Ectodermal cell (in vitro differentiated cells): ENCODE measurements around the gene DIABLO. TPM values are rescaled to one million over a fixed set of nuclear protein-coding genes. Genes with fewer than 3 reads are reported as not detected.
A peak's percentile ranks its signal among the peaks of the same experiment; 100 is the strongest.
"Not testable (repeated sequence)": the region's sequence is repeated elsewhere in the genome, so short reads cannot be mapped to it uniquely, and the experiment has no call there.

Experiments used
- H3K27ac ChIP-seq: 2 replicates; pipeline ENCODE4 v1.7.0; 2013; ENCODE audit warnings: mild to moderate bottlenecking, low read depth, low read length; ENCODE audit not compliant: insufficient read depth, poor library complexity, severe bottlenecking
- H3K27me3 ChIP-seq: 2 replicates; pipeline ENCODE4 v1.7.0; 2013; ENCODE audit warnings: mild to moderate bottlenecking, low read length; ENCODE audit not compliant: insufficient read depth, control insufficient read depth, poor library complexity, severe bottlenecking
- H3K36me3 ChIP-seq: one replicate; pipeline ENCODE4 v1.7.0; 2013; ENCODE audit warnings: low read length; ENCODE audit not compliant: control insufficient read depth, insufficient read depth
- H3K4me1 ChIP-seq: one replicate; pipeline ENCODE4 v1.7.0; 2013; ENCODE audit warnings: low read length; ENCODE audit not compliant: control insufficient read depth, insufficient read depth
- H3K4me3 ChIP-seq: 2 replicates; pipeline ENCODE4 v1.7.0; 2013; ENCODE audit warnings: low read depth, low read length, control low read depth; ENCODE audit not compliant: insufficient read depth
- H3K9me3 ChIP-seq: 2 replicates; pipeline ENCODE4 v1.7.0; 2013; ENCODE audit warnings: mild to moderate bottlenecking, low read length, moderate library complexity; ENCODE audit not compliant: control insufficient read depth
- WGBS, 2 experiments: methylation state at CpG; one replicate each; pipeline ENCODE4 v1.1.7; 2013; ENCODE audit warnings: missing lambda C conversion rate in 2 of 2; 5-methylcytosine and 5-hydroxymethylcytosine counted together
- polyA plus RNA-seq, 4 experiments: library from polyadenylated mRNA; stranded (reverse); fragments of 50-300 nt; gene quantifications; one replicate each; pipeline ENCODE4 v1.2.3, GENCODE V29; 2013

DIABLO gene
- polyA plus RNA-seq (2013, experiment 1 of 4), result 100 TPM
- 110 TPM for polyA plus RNA-seq (2013, experiment 2 of 4)
- polyA plus RNA-seq (2013, experiment 3 of 4), result 68.4 TPM
- polyA plus RNA-seq (2013, experiment 4 of 4), result 82.7 TPM

GRCh38 chr12:122225683-122226365 is at the start of gene DIABLO:
TSS of gene DIABLO (minus strand) at chr12:122226052. CDS start at chr12:122226014, 38 bp downstream.
- H3K36me3 ChIP-seq, result peaks cover 10% of the 10 kb centered on the region
- no peaks in the 10 kb centered on the region for H3K27me3 ChIP-seq
- H3K27ac ChIP-seq, result peak within 1 kb of the TSS; percentile 95
- no peaks in the 10 kb centered on the region for H3K9me3 ChIP-seq
- H3K4me3 ChIP-seq, result peak within 1 kb of the TSS; percentile 86
- H3K4me1 ChIP-seq, result peaks cover 24% of the 10 kb centered on the region
- 0% methylated on average over 74 of the region's 74 CpGs for WGBS, 2 experiments

- Histone ChIP-seq H3K36me3 (peaks cover 4% of the 10 kb centered on the region), H3K4me1 (no peaks in the 10 kb centered on the region), H3K27ac (no peak overlapping the region), H3K4me3 (no peak overlapping the region), H3K27me3 (no peaks in the 10 kb centered on the region), H3K9me3 (no peaks in the 10 kb centered on the region)
- WGBS, 2 experiments, result 74 to 78% methylated on average over 8 of the region's 8 CpGs
Observed at GRCh38 chr12:122275459-122275858, 49.6 kb upstream of the DIABLO start.

- Histone ChIP-seq H3K9me3 (no peaks in the 10 kb centered on the region), H3K27me3 (no peaks in the 10 kb centered on the region), H3K27ac (peak within 1 kb of the TSS; percentile 94), H3K36me3 (peaks cover 4% of the 10 kb centered on the region), H3K4me3 (peak within 1 kb of the TSS; percentile 92), H3K4me1 (peaks cover 7% of the 10 kb centered on the region)
- WGBS, 2 experiments, result 0 to 1% methylated on average over 56 of the region's 56 CpGs
Observed at GRCh38 chr12:122266230-122266901, 40.5 kb upstream of the DIABLO start, which contains the start of gene VPS33A. TSS of gene VPS33A (minus strand) at chr12:122266494. CDS start at chr12:122266408, 86 bp downstream.

- 1 to 2% methylated on average over 17 of the region's 17 CpGs for WGBS, 2 experiments
- Histone ChIP-seq H3K4me3 (peak overlapping the region; percentile 92), H3K4me1 (peaks cover 7% of the 10 kb centered on the region), H3K27me3 (no peaks in the 10 kb centered on the region), H3K36me3 (peaks cover 8% of the 10 kb centered on the region), H3K9me3 (no peaks in the 10 kb centered on the region), H3K27ac (peak overlapping the region; percentile 94)
Observed at GRCh38 chr12:122265886-122266229, 40.0 kb upstream of the DIABLO start.

GRCh38 chr12:122265476-122265875 is 39.6 kb upstream of the DIABLO start:
- WGBS, 2 experiments, result 64 to 80% methylated on average over 1 of the region's 1 CpG
- Histone ChIP-seq H3K9me3 (no peaks in the 10 kb centered on the region), H3K27ac (no peak overlapping the region), H3K36me3 (peaks cover 8% of the 10 kb centered on the region), H3K27me3 (no peaks in the 10 kb centered on the region), H3K4me1 (peaks cover 7% of the 10 kb centered on the region), H3K4me3 (peak overlapping the region; percentile 92)

- H3K9me3 ChIP-seq, H3K4me3 ChIP-seq, H3K27ac ChIP-seq, H3K36me3 ChIP-seq, H3K27me3 ChIP-seq, H3K4me1 ChIP-seq: not testable (repeated sequence)
- 96 to 97% methylated on average over 13 of the region's 14 CpGs for WGBS, 2 experiments
Observed at GRCh38 chr12:122260735-122261134, 34.9 kb upstream of the DIABLO start.

- H3K4me1 ChIP-seq, H3K27ac ChIP-seq, H3K36me3 ChIP-seq, H3K4me3 ChIP-seq, H3K9me3 ChIP-seq, H3K27me3 ChIP-seq: not testable (repeated sequence)
- WGBS, 2 experiments, result 89 to 95% methylated on average over 4 of the region's 4 CpGs
Observed at GRCh38 chr12:122258939-122259338, 33.1 kb upstream of the DIABLO start.

GRCh38 chr12:122258462-122258861 is 32.6 kb upstream of the DIABLO start:
- H3K27ac ChIP-seq, H3K4me1 ChIP-seq, H3K27me3 ChIP-seq, H3K36me3 ChIP-seq, H3K4me3 ChIP-seq, H3K9me3 ChIP-seq: not testable (repeated sequence)
- 88 to 97% methylated on average over 4 of the region's 4 CpGs for WGBS, 2 experiments

GRCh38 chr12:122250536-122250935 is 24.7 kb upstream of the DIABLO start:
- no peak overlapping the region for H3K27ac ChIP-seq
- WGBS, 2 experiments, result 96 to 97% methylated on average over 8 of the region's 8 CpGs
- H3K27me3 ChIP-seq, result no peaks in the 10 kb centered on the region
- H3K4me3 ChIP-seq, result no peak overlapping the region
- H3K36me3 ChIP-seq, result peaks cover 9% of the 10 kb centered on the region
- no peaks in the 10 kb centered on the region for H3K4me1 ChIP-seq
- H3K9me3 ChIP-seq, result no peaks in the 10 kb centered on the region

- H3K4me3 ChIP-seq, result no peak overlapping the region
- H3K27ac ChIP-seq, result no peak overlapping the region
- no peaks in the 10 kb centered on the region for H3K9me3 ChIP-seq
- peaks cover 9% of the 10 kb centered on the region for H3K36me3 ChIP-seq
- H3K4me1 ChIP-seq, result no peaks in the 10 kb centered on the region
- 96 to 98% methylated on average over 6 of the region's 6 CpGs for WGBS, 2 experiments
- no peaks in the 10 kb centered on the region for H3K27me3 ChIP-seq
Observed at GRCh38 chr12:122250047-122250446, 24.2 kb upstream of the DIABLO start.
